Measurements from ENCODE around the gene SUN3. TPM values are rescaled to one million over a fixed set of nuclear protein-coding genes. Genes with fewer than 3 reads are reported as not detected.
A peak's percentile ranks its signal among the peaks of the same experiment; 100 is the strongest.

The SUN3 gene
- total and polyA plus RNA-seq, 2 of the 8 experiments (the other 6 are each of a cell fraction or from before 2014, with no cell fraction given) = not detected

DNA sequence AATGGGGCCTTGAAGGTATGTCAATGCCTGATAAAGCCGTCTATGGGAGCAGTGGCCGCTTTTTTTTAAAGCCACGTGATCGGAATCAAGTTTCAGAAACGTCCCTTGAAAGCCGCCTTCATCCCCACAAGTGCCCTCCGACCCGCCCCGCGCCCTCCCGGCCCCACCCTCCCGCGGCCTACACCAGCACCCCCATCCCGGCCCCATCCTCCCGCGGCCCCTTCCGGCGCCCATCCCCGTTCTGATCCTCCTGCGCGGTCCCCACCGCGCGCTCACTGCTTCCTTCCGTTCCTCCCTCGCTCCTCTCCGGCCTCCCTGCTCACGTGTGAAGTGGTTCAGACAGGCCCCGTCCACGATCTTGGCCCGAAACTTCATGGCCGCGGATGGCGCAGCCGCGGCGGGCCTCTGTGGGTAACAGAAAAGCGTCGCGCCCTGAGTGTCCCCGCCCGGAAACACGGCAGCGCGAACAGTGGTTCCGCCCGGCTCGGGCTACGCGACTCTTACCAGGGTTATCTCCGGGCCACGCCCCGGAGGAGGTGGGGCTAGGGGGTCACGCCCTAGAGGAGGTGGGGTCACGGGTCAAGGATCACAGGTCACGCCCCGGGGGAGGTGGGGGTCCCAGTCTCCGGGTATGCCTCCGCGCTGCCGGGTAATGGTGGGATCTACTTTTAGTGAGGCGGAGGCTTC, 49.6 kb downstream of the SUN3 start, which contains the start of gene HUS1 (continued):
- TF ChIP-seq, protein P1, sequence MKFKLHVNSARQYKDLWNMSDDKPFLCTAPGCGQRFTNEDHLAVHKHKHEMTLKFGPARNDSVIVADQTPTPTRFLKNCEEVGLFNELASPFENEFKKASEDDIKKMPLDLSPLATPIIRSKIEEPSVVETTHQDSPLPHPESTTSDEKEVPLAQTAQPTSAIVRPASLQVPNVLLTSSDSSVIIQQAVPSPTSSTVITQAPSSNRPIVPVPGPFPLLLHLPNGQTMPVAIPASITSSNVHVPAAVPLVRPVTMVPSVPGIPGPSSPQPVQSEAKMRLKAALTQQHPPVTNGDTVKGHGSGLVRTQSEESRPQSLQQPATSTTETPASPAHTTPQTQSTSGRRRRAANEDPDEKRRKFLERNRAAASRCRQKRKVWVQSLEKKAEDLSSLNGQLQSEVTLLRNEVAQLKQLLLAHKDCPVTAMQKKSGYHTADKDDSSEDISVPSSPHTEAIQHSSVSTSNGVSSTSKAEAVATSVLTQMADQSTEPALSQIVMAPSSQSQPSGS (IDR thresholded peaks at IDR 0.05; ENCODE audit: low read length) = peak; percentile 83; the same call in 1 of the 2 replicates
- TF ChIP-seq SUZ12 (IDR thresholded peaks at IDR 0.05; ENCODE audit: low read length) = no peak; the same call in 1 of the 2 replicates
- TF ChIP-seq, protein P2, sequence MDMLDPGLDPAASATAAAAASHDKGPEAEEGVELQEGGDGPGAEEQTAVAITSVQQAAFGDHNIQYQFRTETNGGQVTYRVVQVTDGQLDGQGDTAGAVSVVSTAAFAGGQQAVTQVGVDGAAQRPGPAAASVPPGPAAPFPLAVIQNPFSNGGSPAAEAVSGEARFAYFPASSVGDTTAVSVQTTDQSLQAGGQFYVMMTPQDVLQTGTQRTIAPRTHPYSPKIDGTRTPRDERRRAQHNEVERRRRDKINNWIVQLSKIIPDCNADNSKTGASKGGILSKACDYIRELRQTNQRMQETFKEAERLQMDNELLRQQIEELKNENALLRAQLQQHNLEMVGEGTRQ (IDR thresholded peaks at IDR 0.05; ENCODE audit: low read length) = peak; percentile 70
- TF ChIP-seq, protein P3, sequence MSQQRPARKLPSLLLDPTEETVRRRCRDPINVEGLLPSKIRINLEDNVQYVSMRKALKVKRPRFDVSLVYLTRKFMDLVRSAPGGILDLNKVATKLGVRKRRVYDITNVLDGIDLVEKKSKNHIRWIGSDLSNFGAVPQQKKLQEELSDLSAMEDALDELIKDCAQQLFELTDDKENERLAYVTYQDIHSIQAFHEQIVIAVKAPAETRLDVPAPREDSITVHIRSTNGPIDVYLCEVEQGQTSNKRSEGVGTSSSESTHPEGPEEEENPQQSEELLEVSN (IDR thresholded peaks at IDR 0.05) = peak; percentile 53
- peak; percentile 95 for TF ChIP-seq TBP (IDR thresholded peaks at IDR 0.05; ENCODE audit: low read depth, low read length)
- peak; percentile 93 for TF ChIP-seq CHD2 (IDR thresholded peaks at IDR 0.05; ENCODE audit: low read length)
- no peak for TF ChIP-seq FOSL1 (IDR thresholded peaks at IDR 0.05; ENCODE audit: insufficient read depth, low read depth, low read length)
- TF ChIP-seq SIX5 (IDR thresholded peaks at IDR 0.05; ENCODE audit: low read depth, low read length) = no peak
- TF ChIP-seq, protein P4, sequence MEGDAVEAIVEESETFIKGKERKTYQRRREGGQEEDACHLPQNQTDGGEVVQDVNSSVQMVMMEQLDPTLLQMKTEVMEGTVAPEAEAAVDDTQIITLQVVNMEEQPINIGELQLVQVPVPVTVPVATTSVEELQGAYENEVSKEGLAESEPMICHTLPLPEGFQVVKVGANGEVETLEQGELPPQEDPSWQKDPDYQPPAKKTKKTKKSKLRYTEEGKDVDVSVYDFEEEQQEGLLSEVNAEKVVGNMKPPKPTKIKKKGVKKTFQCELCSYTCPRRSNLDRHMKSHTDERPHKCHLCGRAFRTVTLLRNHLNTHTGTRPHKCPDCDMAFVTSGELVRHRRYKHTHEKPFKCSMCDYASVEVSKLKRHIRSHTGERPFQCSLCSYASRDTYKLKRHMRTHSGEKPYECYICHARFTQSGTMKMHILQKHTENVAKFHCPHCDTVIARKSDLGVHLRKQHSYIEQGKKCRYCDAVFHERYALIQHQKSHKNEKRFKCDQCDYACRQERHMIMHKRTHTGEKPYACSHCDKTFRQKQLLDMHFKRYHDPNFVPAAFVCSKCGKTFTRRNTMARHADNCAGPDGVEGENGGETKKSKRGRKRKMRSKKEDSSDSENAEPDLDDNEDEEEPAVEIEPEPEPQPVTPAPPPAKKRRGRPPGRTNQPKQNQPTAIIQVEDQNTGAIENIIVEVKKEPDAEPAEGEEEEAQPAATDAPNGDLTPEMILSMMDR (IDR thresholded peaks at IDR 0.05; ENCODE audit: control extremely low read depth in 1 of 3, insufficient read depth in 1 of 3, low read depth in 1 of 3, low read length in 3 of 3) = no peak
- TF ChIP-seq SIRT6 (IDR thresholded peaks at IDR 0.05; ENCODE audit: low read length) = no peak
- TF ChIP-seq, protein P5, sequence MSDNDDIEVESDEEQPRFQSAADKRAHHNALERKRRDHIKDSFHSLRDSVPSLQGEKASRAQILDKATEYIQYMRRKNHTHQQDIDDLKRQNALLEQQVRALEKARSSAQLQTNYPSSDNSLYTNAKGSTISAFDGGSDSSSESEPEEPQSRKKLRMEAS (IDR thresholded peaks at IDR 0.05) = peak; percentile 72
- 0 out of 2 replicates have a peak, but pooled peaks have one; percentile 5 for TF ChIP-seq NRF1 (IDR thresholded peaks at IDR 0.05; ENCODE audit: low read depth, low read length)
- peak; percentile 87 for TF ChIP-seq GABPA (IDR thresholded peaks at IDR 0.05; ENCODE audit: borderline replicate concordance, insufficient read depth, low read length)
- 0 out of 4 replicates have a peak, but pooled peaks have one; percentile 65 to 67 for TF ChIP-seq SIN3A (conservative IDR thresholded peaks at IDR 0.05 in 1 of 2, IDR thresholded peaks at IDR 0.05 in 1 of 2; ENCODE audit: low read depth in 1 of 2, low read length in 2 of 2)
- no peak for TF ChIP-seq TCF12 (IDR thresholded peaks at IDR 0.05; ENCODE audit: low read depth, low read length)
- peak; percentile 84 to 97 for TF ChIP-seq POLR2A (IDR thresholded peaks at IDR 0.05; ENCODE audit: control extremely low read depth in 1 of 2, low read depth in 2 of 2, low read length in 2 of 2)
- TF ChIP-seq JUN (IDR thresholded peaks at IDR 0.05; ENCODE audit: low read depth, low read length) = no peak

Measured in H1 (cell line).